HG03460 (cell line): Measurements from ENCODE around the gene ZBTB48.
"Not testable (repeated sequence)": the region's sequence is repeated elsewhere in the genome, so short reads cannot be mapped to it uniquely, and the experiment has no call there.

Experiments
- ATAC-seq: cut with Tn5 transposase; IDR thresholded peaks from one replicate; pipeline ENCODE4 v1.9.1; 2021; ENCODE audit not compliant: unreplicated experiment

The ZBTB48 gene

GRCh38 chr1:6590046-6590445, 10.3 kb downstream of the ZBTB48 start:
- ATAC-seq, result no peak

- no peak for ATAC-seq
These were observed 11.4 kb downstream of the ZBTB48 start for GRCh38 chr1:6591222-6591621.

- no peak for ATAC-seq
These were observed 11.8 kb downstream of the ZBTB48 start for GRCh38 chr1:6591644-6592043.

GRCh38 chr1:6592441-6592840, 12.6 kb downstream of the ZBTB48 start:
- ATAC-seq, result no peak

GRCh38 chr1:6592865-6593593, 13.2 kb downstream of the ZBTB48 start:
- no peak for ATAC-seq

- ATAC-seq, result no peak
These were observed 14.0 kb downstream of the ZBTB48 start for GRCh38 chr1:6593810-6594209.

GRCh38 chr1:6594977-6595740, 15.4 kb downstream of the ZBTB48 start:
- ATAC-seq, result no peak

- no peak for ATAC-seq
These were observed 16.6 kb downstream of the ZBTB48 start for GRCh38 chr1:6596351-6596750.

- no peak for ATAC-seq
These were observed 17.3 kb downstream of the ZBTB48 start for GRCh38 chr1:6596886-6597776.

- no peak for ATAC-seq
These were observed 18.0 kb downstream of the ZBTB48 start for GRCh38 chr1:6597777-6598131.

- no peak for ATAC-seq
These were observed 19.6 kb downstream of the ZBTB48 start for GRCh38 chr1:6599141-6599975.

GRCh38 chr1:6599991-6600390, 20.2 kb downstream of the ZBTB48 start:
- not testable (repeated sequence) for ATAC-seq

- no peak for ATAC-seq
These were observed 20.7 kb downstream of the ZBTB48 start for GRCh38 chr1:6600410-6601048.

GRCh38 chr1:6601049-6601922, 21.5 kb downstream of the ZBTB48 start:
- no peak for ATAC-seq

GRCh38 chr1:6601923-6602668, 22.3 kb downstream of the ZBTB48 start:
- ATAC-seq, result peak; percentile 9

GRCh38 chr1:6602669-6603237, 23.0 kb downstream of the ZBTB48 start, which contains the start of gene KLHL21:
KLHL21 (minus strand) TSS chr1:6602869; CDS start chr1:6602817, 52 bp downstream.
- peak; percentile 40 for ATAC-seq

- peak; percentile 22 for ATAC-seq
These were observed 23.6 kb downstream of the ZBTB48 start for GRCh38 chr1:6603238-6603914.
